Measurements from ENCODE around the gene MACIR. TPM values are rescaled to one million over a fixed set of nuclear protein-coding genes. Genes with fewer than 3 reads are reported as not detected.

The MACIR gene
- total RNA-seq, 4 donors from 2014 or later = 8.4 to 10.4 (median 9.5) TPM

- Histone ChIP-seq H3K27ac (replicated peaks in 1 of 4) (no peak overlapping the region), H3K36me3 (no peaks in the 10 kb centered on the region), H3K9me3 (no peaks in the 10 kb centered on the region), H3K27me3 (no peaks in the 10 kb centered on the region), H3K4me3 (no peak overlapping the region), H3K4me1 (no peaks in the 10 kb centered on the region)
- intact Hi-C loops (cut with DNase I) = no loop called here
- WGBS = 74% methylated on average over 4 of the region's 4 CpGs
- no peak for TF ChIP-seq EP300 (IDR thresholded peaks at IDR 0.05)
- TF ChIP-seq POLR2A (IDR thresholded peaks at IDR 0.05; ENCODE audit: low read depth) = no peak
- TF ChIP-seq CTCF (IDR thresholded peaks at IDR 0.05) = no peak
- no peak for TF ChIP-seq POLR2AphosphoS5 (IDR thresholded peaks at IDR 0.05)
- no peak for DNase-seq (ENCODE audit: extremely low spot score)
Measured at GRCh38 chr5:103298607-103299188, 40.1 kb downstream of the MACIR start.

GRCh38 chr5:103305809-103306208, 47.2 kb downstream of the MACIR start:
- DNase-seq (ENCODE audit: extremely low spot score) = no peak
- Histone ChIP-seq H3K27ac (replicated peaks in 1 of 4) (no peak overlapping the region), H3K36me3 (no peaks in the 10 kb centered on the region), H3K9me3 (no peaks in the 10 kb centered on the region), H3K4me3 (no peak overlapping the region), H3K27me3 (no peaks in the 10 kb centered on the region), H3K4me1 (no peaks in the 10 kb centered on the region)
- TF ChIP-seq POLR2A (IDR thresholded peaks at IDR 0.05; ENCODE audit: low read depth) = no peak
- TF ChIP-seq CTCF (IDR thresholded peaks at IDR 0.05) = no peak
- no peak for TF ChIP-seq EP300 (IDR thresholded peaks at IDR 0.05)
- TF ChIP-seq POLR2AphosphoS5 (IDR thresholded peaks at IDR 0.05) = no peak
- intact Hi-C loops (cut with DNase I) = no loop called here
- WGBS = 92% methylated on average over 4 of the region's 4 CpGs

- intact Hi-C loops (cut with DNase I) = no loop called here
- no peaks in the 10 kb centered on the region for H3K9me3 ChIP-seq
- no peaks in the 10 kb centered on the region for H3K4me1 ChIP-seq
- H3K27ac ChIP-seq (replicated peaks in 1 of 4) = no peak overlapping the region
- 60% methylated on average over 3 of the region's 3 CpGs for WGBS
- H3K4me3 ChIP-seq = no peak overlapping the region
- no peaks in the 10 kb centered on the region for H3K27me3 ChIP-seq
- TF ChIP-seq POLR2A (IDR thresholded peaks at IDR 0.05; ENCODE audit: low read depth) = no peak
- no peak for TF ChIP-seq EP300 (IDR thresholded peaks at IDR 0.05)
- no peak for TF ChIP-seq CTCF (IDR thresholded peaks at IDR 0.05)
- TF ChIP-seq POLR2AphosphoS5 (IDR thresholded peaks at IDR 0.05) = no peak
- H3K36me3 ChIP-seq = no peaks in the 10 kb centered on the region
- DNase-seq (ENCODE audit: extremely low spot score) = no peak
Measured at GRCh38 chr5:103307470-103307869, 48.9 kb downstream of the MACIR start.

GRCh38 chr5:103308774-103309173, 50.2 kb downstream of the MACIR start:
- no peaks in the 10 kb centered on the region for H3K4me1 ChIP-seq
- H3K27ac ChIP-seq (replicated peaks in 1 of 4) = no peak overlapping the region
- no peaks in the 10 kb centered on the region for H3K9me3 ChIP-seq
- no peaks in the 10 kb centered on the region for H3K27me3 ChIP-seq
- no peak for DNase-seq (ENCODE audit: extremely low spot score)
- no peaks in the 10 kb centered on the region for H3K36me3 ChIP-seq
- TF ChIP-seq POLR2AphosphoS5 (IDR thresholded peaks at IDR 0.05) (no peak), CTCF (IDR thresholded peaks at IDR 0.05) (no peak)
- intact Hi-C loops (cut with DNase I) = no loop called here
- H3K4me3 ChIP-seq = no peak overlapping the region
- 79% methylated on average over 3 of the region's 3 CpGs for WGBS

- 91% methylated on average over 3 of the region's 3 CpGs for WGBS
Measured at GRCh38 chr5:103313056-103313455, 54.5 kb downstream of the MACIR start.

More at GRCh38 chr5:103313056-103313455, 54.5 kb downstream of the MACIR start:
- Histone ChIP-seq H3K27me3 (no peaks in the 10 kb centered on the region), H3K27ac (replicated peaks in 1 of 4) (no peak overlapping the region), H3K4me1 (no peaks in the 10 kb centered on the region), H3K4me3 (no peak overlapping the region), H3K36me3 (no peaks in the 10 kb centered on the region), H3K9me3 (no peaks in the 10 kb centered on the region)
- intact Hi-C loops (cut with DNase I) = no loop called here
- no peak for DNase-seq (ENCODE audit: extremely low spot score)
- TF ChIP-seq POLR2A (IDR thresholded peaks at IDR 0.05; ENCODE audit: low read depth) (no peak), EP300 (IDR thresholded peaks at IDR 0.05) (no peak), CTCF (IDR thresholded peaks at IDR 0.05) (no peak)

Data from esophagus muscularis mucosa (tissue), 4 donors.